HepG2 (cell line): ENCODE data around the gene TPRG1L. TPM values are rescaled to one million over a fixed set of nuclear protein-coding genes. Genes with fewer than 3 reads are reported as not detected.
"Not testable (repeated sequence)": the region's sequence is repeated elsewhere in the genome, so short reads cannot be mapped to it uniquely, and the experiment has no call there.

Experiments used
- ATAC-seq: fragments of 200-7000 bp; cut with Tn5 transposase; 3 replicates; pipeline ENCODE4 v1.9.1; 2020; ENCODE audit warnings: mild to moderate bottlenecking, moderate library complexity
- BruUV-seq: library from RNA; stranded (reverse); fragments of 400-500 nt; replicated peaks from 2 replicates; lab custom pipeline; 2021; lab: Mats Ljungman, UMichigan
- CTCF ChIA-PET: fragments of 300-600 bp; formaldehyde crosslinking; extraction: SDS; loops from one replicate; lab custom pipeline; 2021; ENCODE audit warnings: low total read pairs, inconsistent platforms, low intra/inter-chr PET ratio; lab: Yijun Ruan, JAX
- POLR2A ChIA-PET: fragments of 350-600 bp; sonication (Branson Sonifier 250); formaldehyde crosslinking; loops from one replicate; lab custom pipeline; 2020; ENCODE audit warnings: antibody characterized with exemption, inconsistent platforms; lab: Yijun Ruan, JAX
- DNase-seq: peaks from one replicate; pipeline ENCODE4 v3.0.0-alpha.2; 2015; ENCODE audit warnings: low spot score
- FAIRE-seq: peaks from 3 replicates; lab custom pipeline; 2011; peaks lifted over from hg19 to GRCh38; lab: Jason Lieb, UNC
- H2AFZ ChIP-seq: one replicate; pipeline ENCODE4 v1.6.1; 2011; ENCODE audit warnings: low read length, inconsistent platforms
- H3K27ac ChIP-seq: fragments of 300-600 bp; 3 replicates; pipeline ENCODE4 v1.8.0; 2011; ENCODE audit warnings: mixed run types, mild to moderate bottlenecking, mixed read lengths, low read length, inconsistent platforms; ENCODE audit not compliant: insufficient read depth; ENCODE audit errors: extremely low read length
- H3K27me3 ChIP-seq, 2 experiments: fragments of 200-600 bp in 1 of 2; 2 replicates in 1 of 2; 3 replicates in 1 of 2; pipeline versions ENCODE4 v1.6.0 to v1.8.0; 2011; ENCODE audit warnings: low read length in 2 of 2, mild to moderate bottlenecking in 2 of 2, moderate library complexity in 2 of 2, inconsistent platforms in 1 of 2; ENCODE audit not compliant: insufficient read depth in 2 of 2, control insufficient read depth in 1 of 2
- H3K36me3 ChIP-seq, 2 experiments: fragments of 200-600 bp in 1 of 2; replicated peaks in 1 of 2; 2 replicates in 1 of 2; 3 replicates in 1 of 2; pipeline versions ENCODE4 v1.5.1 to v1.8.0; 2011; ENCODE audit warnings: low read length in 2 of 2, inconsistent platforms in 1 of 2; ENCODE audit not compliant: insufficient read depth in 2 of 2, control insufficient read depth in 1 of 2
- H3K4me1 ChIP-seq: 2 replicates; pipeline ENCODE4 v1.5.1; 2012; ENCODE audit warnings: low read length, inconsistent platforms; ENCODE audit not compliant: insufficient read depth
- H3K4me2 ChIP-seq: 2 replicates; pipeline ENCODE4 v1.6.0; 2011; ENCODE audit warnings: low read depth, low read length, inconsistent platforms
- H3K4me3 ChIP-seq, 3 experiments: fragments of 200-600 bp in 1 of 3; sonication (generic), shearing (Covaris generic) in 1 of 3; replicated peaks in 1 of 3; 2 replicates each; pipeline ENCODE4 v1.5.1; 2011 to 2016; ENCODE audit warnings: low read length in 3 of 3, inconsistent platforms in 2 of 3, low read depth in 2 of 3, mild to moderate bottlenecking in 2 of 3, control low read depth in 1 of 3, mixed read lengths in 1 of 3; ENCODE audit not compliant: insufficient read depth in 1 of 3
- H3K79me2 ChIP-seq: one replicate; pipeline ENCODE4 v1.6.1; 2011; ENCODE audit warnings: low read length, inconsistent platforms; ENCODE audit not compliant: insufficient read depth
- H3K9ac ChIP-seq: 2 replicates; pipeline ENCODE4 v1.6.0; 2011; ENCODE audit warnings: mild to moderate bottlenecking, low read depth, low read length, inconsistent platforms; ENCODE audit not compliant: insufficient read depth
- H3K9me3 ChIP-seq: 2 replicates; pipeline ENCODE4 v1.5.1; 2012; ENCODE audit warnings: mild to moderate bottlenecking, low read length
- H4K20me1 ChIP-seq: 2 replicates; pipeline ENCODE4 v1.6.0; 2011; ENCODE audit warnings: inconsistent platforms, mild to moderate bottlenecking, low read length, moderate library complexity; ENCODE audit not compliant: insufficient read depth
- CBX5 ChIP-seq: sonication (generic); formaldehyde crosslinking; IDR thresholded peaks from 2 replicates; pipeline ENCODE4 v1.4.0; 2020; ENCODE audit warnings: missing genetic modification reagents, borderline replicate concordance
- GMEB1 ChIP-seq: sonication (generic); formaldehyde crosslinking; IDR thresholded peaks from 2 replicates; pipeline ENCODE4 v1.5.1; 2020; ENCODE audit warnings: missing genetic modification reagents, mild to moderate bottlenecking, borderline replicate concordance
- SMYD3 ChIP-seq: sonication (generic); formaldehyde crosslinking; IDR thresholded peaks from 2 replicates; pipeline ENCODE4 v1.8.1; 2023; ENCODE audit warnings: mild to moderate bottlenecking, missing genetic modification reagents
- SNAPC2 ChIP-seq: sonication (generic); formaldehyde crosslinking; IDR thresholded peaks from 2 replicates; pipeline ENCODE4 v1.8.1; 2022; ENCODE audit warnings: mild to moderate bottlenecking, missing genetic modification reagents
- SP2 ChIP-seq: sonication (generic); formaldehyde crosslinking; IDR thresholded peaks from 2 replicates; pipeline ENCODE4 v1.5.1; 2020; ENCODE audit warnings: mild to moderate bottlenecking, missing genetic modification reagents
- WGBS: methylation state at CpG from one replicate; pipeline ENCODE4 v1.1.6; 2017; ENCODE audit warnings: low lambda C conversion rate; 5-methylcytosine and 5-hydroxymethylcytosine counted together
- in situ Hi-C: cut with HindIII; loops from 2 replicates; pipeline ENCODE4 v1.10.0; 2017; ENCODE audit warnings: low pct_unique_long_range_greater_than_20kb; ENCODE audit not compliant: extremely low pct_ligation_motif_present
- intact Hi-C: fragments of 100-400 bp; cut with micrococcal nuclease; formaldehyde crosslinking; loops from one replicate; pipeline ENCODE4 v1.10.0; 2022; ENCODE audit not compliant: unreplicated experiment
- polyA plus RNA-seq, 8 experiments: library from polyadenylated mRNA; depleted of rRNA in 3 of 8; stranded (reverse) in 7 of 8; unstranded in 1 of 8; fragments of >200 nt; fragmentation: Illumina TruSeq in 4 of 8; extraction: Trizol in 4 of 8; gene quantifications; 2 replicates each; pipeline versions ENCODE4 v1.2.1 to v1.2.3, GENCODE V29; 2011 to 2016; ENCODE audit warnings: low read depth in 4 of 8, missing spikeins in 1 of 8, mixed read lengths in 1 of 8; ENCODE audit not compliant: insufficient read depth in 1 of 8
- total RNA-seq, 5 experiments: library from RNA; depleted of rRNA; stranded (reverse); fragments of >200 nt; fragmentation: Illumina TruSeq; extraction: Trizol; gene quantifications; 2 replicates each; pipeline ENCODE4 v1.2.3, GENCODE V29; 2016; ENCODE audit warnings: low read depth in 1 of 5

TPRG1L gene
- total and polyA plus RNA-seq, 2 of the 13 experiments (the other 11 are each of a cell fraction or from before 2014, with no cell fraction given), result 21.3 to 37.4 TPM

DNA sequence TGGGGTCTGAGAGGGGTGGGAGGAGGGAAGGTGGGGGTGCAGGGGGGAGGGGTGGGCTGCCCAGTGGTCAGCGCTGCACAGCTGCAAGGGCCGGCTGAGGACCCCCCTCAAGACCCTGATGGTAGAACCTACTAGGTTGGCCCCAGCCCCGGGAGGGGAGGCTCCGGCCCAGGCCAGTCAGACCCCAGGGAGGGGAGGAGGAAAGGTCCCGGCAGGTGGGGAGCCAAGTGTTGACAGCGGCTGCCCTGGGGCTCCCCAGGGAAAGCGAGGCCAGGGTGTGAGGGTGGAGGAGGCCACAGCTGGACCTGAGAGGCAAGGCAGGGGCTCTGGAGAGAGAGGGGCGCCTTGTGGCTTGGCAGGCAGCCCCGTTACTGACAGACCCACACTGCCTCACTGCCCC, 44.6 kb upstream of the TPRG1L start (continued):
- TF ChIP-seq GMEB1 (CRISPR knock-in tag) (no peak), SNAPC2 (CRISPR knock-in tag) (no peak), SMYD3 (no peak)

DNA sequence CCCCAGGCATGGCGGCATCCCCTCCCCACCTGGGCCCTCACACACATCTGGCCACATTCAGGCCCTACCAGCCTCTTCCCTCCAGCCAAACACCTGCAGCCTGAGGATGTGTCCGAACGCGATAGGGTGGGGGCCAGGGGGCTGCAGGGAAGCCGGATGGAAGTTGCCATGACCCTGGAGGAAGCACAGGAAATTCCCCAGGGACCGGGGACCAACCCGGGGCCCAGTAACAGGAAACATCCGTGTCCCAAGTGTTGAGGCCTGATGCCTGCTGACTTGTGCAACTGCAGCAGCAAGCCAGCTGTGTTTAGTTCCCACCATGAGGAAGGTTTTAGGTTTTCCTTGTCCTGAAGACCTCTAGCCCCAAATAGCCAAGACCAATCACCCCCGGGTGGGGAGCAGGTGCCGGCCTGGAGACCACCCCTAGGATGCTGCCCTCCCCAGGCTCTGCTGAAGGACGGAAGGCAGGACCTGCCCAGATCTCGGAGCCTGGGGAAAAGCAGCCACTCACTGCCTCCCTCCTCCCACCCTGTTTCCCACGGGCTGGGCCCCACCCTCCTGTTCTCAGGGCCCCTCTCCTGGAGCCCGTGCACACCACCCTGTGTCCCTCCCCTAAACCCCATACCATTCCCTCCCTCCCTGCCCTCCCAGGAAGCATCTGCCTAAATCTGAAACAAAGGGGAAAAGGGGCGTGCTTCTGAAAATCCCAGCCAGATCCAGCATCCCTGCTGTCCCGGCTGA, 43.3 kb upstream of the TPRG1L start:
- Histone ChIP-seq H3K9ac (no peak overlapping the region), H3K36me3 (no peaks in the 10 kb centered on the region), H3K4me3 (no peak overlapping the region), H3K9me3 (no peaks in the 10 kb centered on the region), H3K4me1 (no peaks in the 10 kb centered on the region), H3K27me3 (peaks cover 19 to 41% of the 10 kb centered on the region in 2 experiments; a peak in 4 of 5 replicates), H2AFZ (no peak overlapping the region)
- FAIRE-seq, result no peak
- intact Hi-C loops, result no loop called here
- in situ Hi-C loops, result no loop called here
- no TSS peak for BruUV-seq
- TF ChIP-seq CBX5 (CRISPR knock-in tag), result no peak
- no peak for TF ChIP-seq SP2 (CRISPR knock-in tag)
- TF ChIP-seq, all 625 proteins: peak for 0
- ChIA-PET POLR2A (no interaction called here), CTCF (no interaction called here)
- WGBS, result 0% methylated on average over 11 of the region's 16 CpGs
- Histone ChIP-seq H4K20me1 (no peaks in the 10 kb centered on the region), H3K27ac (no peak overlapping the region), H3K4me2 (no peak overlapping the region), H3K79me2 (no peaks in the 10 kb centered on the region)
- no peak for ATAC-seq
- DNase-seq, result no peak

DNA sequence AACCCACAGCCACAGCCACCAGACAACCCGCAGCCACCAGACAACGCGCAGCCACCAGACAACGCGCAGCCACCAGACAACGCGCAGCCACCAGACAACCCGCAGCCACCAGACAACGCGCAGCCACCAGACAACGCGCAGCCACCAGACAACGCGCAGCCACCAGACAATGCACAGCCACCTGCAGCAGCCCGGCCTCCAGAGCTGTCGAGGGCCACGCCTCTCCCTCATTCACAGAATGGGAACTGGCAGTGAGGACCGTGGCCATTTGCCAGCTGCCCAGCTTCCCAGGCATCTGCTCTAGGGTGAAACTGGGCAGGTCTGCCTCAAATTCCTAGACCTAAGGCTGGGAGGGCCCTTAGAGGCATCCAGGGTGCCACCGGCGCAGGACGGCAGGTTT, 41.1 kb upstream of the TPRG1L start:
- H4K20me1 ChIP-seq, H3K4me1 ChIP-seq, H3K4me3 ChIP-seq, POLR2A ChIA-PET, FAIRE-seq, DNase-seq, H3K36me3 ChIP-seq, H3K79me2 ChIP-seq, ATAC-seq, in situ Hi-C loops, H3K9me3 ChIP-seq, BruUV-seq, H2AFZ ChIP-seq, intact Hi-C loops, H3K4me2 ChIP-seq, H3K27ac ChIP-seq, CTCF ChIA-PET, H3K9ac ChIP-seq: not testable (repeated sequence)
- WGBS, result 55% methylated on average over 8 of the region's 21 CpGs
- peaks cover 11 to 35% of the 10 kb centered on the region in 2 experiments; a peak in 4 of 5 replicates for H3K27me3 ChIP-seq
